DND-41 (cell line): ENCODE data around the gene GPR176.

Experiments
- EZH2 ChIP-seq: IDR thresholded peaks from 3 replicates; pipeline ENCODE4 v1.6.1; 2012; ENCODE audit warnings: borderline replicate concordance, low read depth, mild to moderate bottlenecking, moderate library complexity, low read length, inconsistent platforms; ENCODE audit not compliant: severe bottlenecking
- TF ChIP-seq, protein P1 (sequence below): IDR thresholded peaks from 2 replicates; pipeline ENCODE4 v1.5.1; 2012; ENCODE audit warnings: borderline replicate concordance, low read length, moderate library complexity, mild to moderate bottlenecking; ENCODE audit not compliant: poor library complexity, severe bottlenecking; ENCODE audit errors: extremely low read depth

DNA sequence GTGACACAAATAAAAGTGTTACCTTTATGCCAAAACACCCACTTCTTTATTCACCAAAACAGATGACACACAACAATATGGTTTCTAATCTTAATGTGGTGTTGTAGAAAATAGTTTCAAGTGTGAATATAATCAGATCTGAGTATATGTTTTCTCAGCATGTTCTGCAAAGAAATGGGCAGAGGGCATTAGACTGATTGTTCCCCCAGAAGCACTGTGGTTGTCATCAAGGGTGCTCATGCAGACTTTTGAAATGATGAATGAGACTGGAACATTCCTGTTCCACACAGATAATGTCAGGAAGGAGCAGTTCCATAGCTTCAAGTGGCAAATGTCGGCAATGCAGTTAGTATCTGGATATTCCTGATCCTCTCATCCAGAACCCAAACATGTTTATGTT, 37.5 kb downstream of the GPR176 start:
- TF ChIP-seq, protein P1, sequence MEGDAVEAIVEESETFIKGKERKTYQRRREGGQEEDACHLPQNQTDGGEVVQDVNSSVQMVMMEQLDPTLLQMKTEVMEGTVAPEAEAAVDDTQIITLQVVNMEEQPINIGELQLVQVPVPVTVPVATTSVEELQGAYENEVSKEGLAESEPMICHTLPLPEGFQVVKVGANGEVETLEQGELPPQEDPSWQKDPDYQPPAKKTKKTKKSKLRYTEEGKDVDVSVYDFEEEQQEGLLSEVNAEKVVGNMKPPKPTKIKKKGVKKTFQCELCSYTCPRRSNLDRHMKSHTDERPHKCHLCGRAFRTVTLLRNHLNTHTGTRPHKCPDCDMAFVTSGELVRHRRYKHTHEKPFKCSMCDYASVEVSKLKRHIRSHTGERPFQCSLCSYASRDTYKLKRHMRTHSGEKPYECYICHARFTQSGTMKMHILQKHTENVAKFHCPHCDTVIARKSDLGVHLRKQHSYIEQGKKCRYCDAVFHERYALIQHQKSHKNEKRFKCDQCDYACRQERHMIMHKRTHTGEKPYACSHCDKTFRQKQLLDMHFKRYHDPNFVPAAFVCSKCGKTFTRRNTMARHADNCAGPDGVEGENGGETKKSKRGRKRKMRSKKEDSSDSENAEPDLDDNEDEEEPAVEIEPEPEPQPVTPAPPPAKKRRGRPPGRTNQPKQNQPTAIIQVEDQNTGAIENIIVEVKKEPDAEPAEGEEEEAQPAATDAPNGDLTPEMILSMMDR, result no peak
- no peak for TF ChIP-seq EZH2
